Stimulated activated CD4-positive, alpha-beta T cell treated with anti-CD3 and anti-CD28 coated beads, Interleukin-1b, Interleukin-23, amount 100 ng/mL, for 1 hour (primary cell): ENCODE measurements around the gene NHERF1.

Source experiments
- DNase-seq, 2 donors: peaks; one replicate each; pipeline ENCODE4 v3.0.0-alpha.2; 2020; ENCODE audit warnings: low read depth in 2 of 2

NHERF1 gene

GRCh38 chr17:74732042-74732867 is 16.2 kb upstream of the NHERF1 start:
- DNase-seq: no peak

DNA sequence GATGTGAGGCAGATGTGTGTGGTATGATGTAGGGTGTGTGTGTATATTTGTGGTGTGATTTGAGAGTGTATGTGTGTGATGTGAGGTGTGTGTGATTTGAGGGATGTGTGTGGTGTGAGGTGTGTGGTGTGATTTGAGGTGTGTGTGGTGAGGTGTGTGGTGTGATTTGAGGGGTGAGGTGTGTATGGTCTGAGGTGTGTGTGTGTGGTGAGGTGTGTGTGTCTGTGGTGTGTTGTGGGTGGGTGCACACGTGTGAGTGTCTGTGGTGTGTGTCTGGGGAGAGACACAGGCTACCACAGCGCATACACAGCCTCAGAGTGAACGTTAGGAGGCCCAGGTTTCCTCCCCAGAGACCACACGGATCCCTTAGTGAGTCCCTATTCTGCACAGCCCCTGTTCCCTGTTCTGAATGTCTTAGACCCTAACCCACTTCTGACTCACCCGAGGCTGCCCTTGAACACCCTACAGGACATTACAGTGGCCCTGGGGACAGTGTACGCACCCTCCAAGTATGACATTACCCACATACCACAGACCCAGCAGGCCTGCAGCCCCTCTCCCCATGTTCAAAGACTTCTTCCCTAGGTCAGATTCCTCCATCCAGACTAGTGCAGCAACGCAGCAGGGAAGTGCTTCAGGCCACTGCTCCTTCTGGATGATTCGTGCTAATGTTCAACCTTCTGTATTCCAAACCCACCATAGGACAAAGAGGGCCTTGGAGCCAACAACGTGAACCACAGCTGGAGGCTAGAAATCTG is 14.9 kb upstream of the NHERF1 start:
- DNase-seq: no peak

DNA sequence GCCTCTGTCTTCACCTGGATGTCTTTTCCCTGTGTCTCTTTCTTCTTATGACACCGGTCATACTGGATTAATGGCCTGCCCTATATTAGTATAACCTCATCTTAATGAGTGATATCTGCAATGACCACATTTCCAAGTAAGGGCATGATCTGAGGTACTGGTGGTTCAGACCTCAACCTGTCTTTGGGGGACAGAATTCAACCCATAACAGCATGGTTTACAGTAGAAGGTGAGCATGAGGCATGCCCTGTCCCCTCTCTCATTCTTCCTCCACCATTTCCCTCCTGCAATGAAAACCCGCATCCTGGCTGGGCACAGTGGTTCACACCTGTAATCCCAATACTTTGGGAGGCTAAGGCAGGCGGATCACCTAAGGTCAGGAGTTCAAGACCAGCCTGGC is 14.2 kb upstream of the NHERF1 start:
- no peak for DNase-seq

DNA sequence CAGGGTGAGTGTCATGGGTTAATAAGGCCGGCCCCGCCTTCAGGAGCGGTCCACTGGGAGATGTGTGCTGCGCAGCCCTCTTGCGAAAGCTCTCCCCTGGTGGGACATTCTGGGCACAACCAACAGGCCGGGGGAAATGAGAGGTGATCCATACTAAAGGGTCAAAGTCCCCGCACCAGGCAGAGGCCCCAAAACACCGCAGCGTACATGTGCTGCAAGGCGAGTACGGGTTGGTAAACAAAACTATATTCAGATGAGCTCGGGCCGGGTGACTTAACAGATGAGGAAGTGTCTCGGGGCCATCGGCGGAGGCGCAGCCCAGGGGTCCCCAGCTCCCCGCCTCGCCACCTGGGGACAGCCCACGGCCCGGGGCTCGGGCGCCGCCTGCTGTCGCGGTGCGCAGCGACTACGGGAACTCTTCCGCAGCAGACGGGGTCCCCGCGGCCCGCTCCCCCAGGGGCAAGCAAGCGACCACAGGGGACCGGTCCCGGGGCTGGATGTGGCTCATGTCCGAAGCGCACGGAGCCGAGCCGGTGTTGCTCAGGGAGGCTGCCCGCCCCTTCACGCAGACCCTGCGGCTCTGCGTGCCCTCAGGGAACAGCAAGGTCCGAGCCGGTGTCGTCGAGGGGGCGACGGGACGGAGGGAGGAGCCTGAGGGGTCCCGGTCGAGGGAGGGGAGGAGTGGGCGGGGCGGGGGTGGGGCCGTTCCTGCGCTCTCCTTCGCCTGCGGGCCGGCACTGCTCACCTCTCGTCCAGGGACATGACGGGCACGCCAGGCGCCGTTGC is 11.7 kb upstream of the NHERF1 start, which contains the start of gene RAB37:
RAB37 (plus strand) TSS at position 744 of the 786 bp plus-strand sequence; CDS start at position 761, 17 bp downstream.
- no peak for DNase-seq

DNA sequence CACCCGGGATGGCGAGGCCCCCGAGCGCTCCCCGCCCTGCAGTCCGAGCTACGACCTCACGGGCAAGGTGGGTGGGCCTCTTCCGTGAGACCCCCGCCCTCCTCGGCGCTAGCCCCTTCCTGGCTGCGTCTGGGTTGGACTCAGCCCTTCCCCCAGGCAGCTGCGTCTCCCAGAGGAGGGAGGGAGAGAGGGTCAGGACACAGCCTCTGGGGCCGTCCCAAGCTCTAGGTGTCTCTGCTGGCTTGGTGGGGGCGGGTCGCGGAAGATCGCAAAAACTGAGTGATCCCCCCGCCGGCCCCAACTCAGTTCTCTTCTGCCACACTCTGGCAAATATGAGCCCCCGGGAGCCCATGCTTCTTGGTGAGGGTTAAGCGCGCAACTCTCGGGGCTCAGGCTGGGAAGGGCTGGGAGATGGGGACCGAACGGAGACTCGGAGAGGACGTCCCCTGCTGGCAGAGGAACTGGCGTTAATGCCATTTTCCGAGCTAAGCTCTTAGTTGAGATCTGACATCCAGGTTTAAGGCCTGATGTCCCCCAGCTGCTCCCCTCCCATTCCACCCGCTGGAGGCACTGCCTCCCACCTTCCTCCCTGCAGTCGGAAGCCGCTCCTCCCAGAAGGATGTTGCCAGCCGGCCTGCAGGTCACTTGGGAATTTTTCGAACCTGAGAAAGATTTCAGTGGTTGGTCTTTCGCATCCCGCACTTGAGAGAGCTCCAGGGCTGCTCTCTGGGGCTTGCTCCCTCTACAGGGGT is 11.0 kb upstream of the NHERF1 start:
- no peak for DNase-seq

GRCh38 chr17:74738051-74738996 is 10.1 kb upstream of the NHERF1 start:
- DNase-seq: peak in 1 of 2 donors; percentile 51

DNA sequence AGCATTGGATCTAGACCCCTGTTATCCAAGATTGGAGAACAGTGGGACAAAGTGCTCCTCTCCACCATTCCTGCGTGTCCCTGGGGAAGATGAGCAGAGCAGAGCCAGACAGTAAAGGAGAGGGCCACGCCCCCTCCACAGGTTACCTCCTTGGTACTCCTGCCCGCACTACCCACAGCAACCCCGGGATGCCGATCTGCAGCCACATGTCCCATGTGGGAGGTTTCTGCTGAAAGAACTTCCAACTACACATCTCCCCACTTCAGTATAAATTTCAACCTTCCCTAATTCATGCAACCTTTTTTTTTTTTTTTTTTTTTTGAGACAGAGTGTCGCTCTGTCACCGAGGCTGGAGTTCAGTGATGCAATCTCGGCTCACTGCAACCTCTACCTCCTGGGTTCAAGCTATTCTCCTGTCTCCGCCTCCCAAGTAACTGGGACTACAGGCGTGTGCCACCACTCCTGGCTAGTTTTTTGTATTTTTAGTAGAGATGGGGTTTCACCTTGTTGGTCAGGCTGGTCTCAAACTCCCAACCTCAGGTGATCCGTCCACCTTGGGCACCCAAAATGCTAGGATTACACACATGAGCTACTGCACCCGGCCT is 9.1 kb upstream of the NHERF1 start:
- DNase-seq: no peak

DNA sequence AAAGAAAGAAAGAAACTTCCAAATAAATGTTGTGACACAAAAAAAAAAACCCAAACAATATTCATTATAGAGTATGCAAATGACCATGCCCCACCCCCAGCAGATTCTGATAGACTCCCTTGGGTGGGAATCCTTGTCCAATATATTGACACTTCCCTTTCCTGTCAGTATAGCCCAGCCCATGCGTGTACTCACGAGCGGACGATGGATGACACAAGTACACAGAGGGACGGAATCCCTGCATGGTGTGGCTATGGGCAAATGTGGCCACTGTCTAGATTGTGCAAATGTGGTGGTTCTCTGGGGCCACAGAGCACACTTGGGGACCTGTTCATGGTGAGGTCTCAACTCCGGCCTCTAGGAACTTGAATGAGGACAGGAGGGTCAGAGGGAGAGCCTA is 8.3 kb upstream of the NHERF1 start:
- no peak for DNase-seq

GRCh38 chr17:74740641-74741387 is 7.6 kb upstream of the NHERF1 start:
- DNase-seq: no peak

GRCh38 chr17:74742153-74742515 is 6.3 kb upstream of the NHERF1 start:
- no peak for DNase-seq

DNA sequence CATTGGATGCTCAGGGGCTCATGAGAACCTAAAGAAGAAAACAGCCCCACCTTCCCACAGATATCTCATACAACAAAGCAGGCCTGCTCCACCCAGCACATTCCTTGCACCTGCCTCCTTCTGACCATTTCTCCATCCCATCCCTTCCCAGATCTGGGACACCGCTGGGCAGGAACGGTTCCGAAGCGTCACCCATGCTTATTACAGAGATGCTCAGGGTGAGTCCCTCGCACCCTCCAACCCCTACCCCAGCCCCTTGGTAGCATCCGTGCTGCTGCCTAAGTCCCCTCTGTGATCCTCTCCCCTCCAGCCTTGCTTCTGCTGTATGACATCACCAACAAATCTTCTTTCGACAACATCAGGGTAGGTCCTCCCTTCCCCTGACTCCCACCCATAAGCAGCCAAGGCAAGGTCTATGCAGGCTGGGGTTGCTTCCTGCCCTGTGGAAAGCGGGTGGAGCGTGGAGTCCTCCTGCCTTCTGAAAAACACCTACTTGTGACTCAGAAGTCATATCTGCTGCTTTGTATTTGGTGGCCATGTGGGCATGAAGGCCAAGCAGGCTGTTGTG is 5.4 kb upstream of the NHERF1 start:
- no peak for DNase-seq

DNA sequence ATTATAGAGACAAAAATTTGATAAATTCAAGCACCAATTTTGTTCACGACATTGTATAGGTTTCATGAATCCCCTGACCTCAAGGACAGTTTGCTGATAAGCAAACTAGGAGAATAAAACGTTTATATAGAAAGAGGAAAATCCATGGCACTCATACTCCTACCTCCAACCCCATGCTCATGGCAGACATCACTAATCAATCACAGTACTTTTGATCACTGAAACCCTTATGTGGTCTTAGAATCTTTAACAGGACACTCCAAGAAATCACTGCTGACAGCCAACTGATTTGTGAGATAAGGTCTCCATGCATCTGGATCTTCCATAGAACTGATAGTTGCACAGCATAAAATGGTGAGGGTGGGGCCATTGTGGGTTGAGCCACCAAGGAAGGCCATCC is 4.7 kb upstream of the NHERF1 start:
- DNase-seq: no peak

GRCh38 chr17:74744349-74744713 is 4.1 kb upstream of the NHERF1 start:
- no peak for DNase-seq

DNA sequence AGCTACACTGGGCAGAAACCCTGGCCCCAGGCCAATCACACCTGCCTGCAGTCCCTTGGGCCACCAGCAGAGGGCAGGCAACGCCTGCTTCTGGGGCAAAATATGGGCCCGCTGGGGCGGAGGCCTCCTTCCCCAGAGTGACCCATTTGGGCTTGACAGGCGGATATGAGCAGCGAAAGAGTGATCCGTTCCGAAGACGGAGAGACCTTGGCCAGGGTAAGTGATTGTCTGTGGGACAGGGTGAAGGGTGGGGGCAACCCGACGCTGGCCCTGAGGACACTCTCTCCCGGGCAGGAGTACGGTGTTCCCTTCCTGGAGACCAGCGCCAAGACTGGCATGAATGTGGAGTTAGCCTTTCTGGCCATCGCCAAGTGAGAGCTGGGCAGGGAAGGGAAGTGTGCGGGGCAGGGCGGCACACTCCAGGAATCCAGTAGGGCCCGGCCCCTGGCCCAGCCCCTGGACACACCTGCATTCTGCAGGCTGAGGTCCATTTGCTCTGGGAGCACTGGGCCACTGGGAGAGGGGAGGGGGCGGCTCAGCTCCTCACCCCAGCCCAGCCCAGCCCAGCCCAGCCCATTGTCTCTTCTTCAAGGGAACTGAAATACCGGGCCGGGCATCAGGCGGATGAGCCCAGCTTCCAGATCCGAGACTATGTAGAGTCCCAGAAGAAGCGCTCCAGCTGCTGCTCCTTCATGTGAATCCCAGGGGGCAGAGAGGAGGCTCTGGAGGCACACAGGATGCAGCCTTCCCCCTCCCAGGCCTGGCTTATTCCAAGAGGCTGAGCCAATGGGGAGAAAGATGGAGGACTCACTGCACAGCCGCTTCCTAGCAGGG is 3.5 kb upstream of the NHERF1 start:
- peak; percentile 57 to 72 for DNase-seq

- DNase-seq: no peak
Observed at GRCh38 chr17:74745548-74746177, 2.8 kb upstream of the NHERF1 start.

GRCh38 chr17:74746376-74746775 is 2.1 kb upstream of the NHERF1 start:
- no peak for DNase-seq

DNA sequence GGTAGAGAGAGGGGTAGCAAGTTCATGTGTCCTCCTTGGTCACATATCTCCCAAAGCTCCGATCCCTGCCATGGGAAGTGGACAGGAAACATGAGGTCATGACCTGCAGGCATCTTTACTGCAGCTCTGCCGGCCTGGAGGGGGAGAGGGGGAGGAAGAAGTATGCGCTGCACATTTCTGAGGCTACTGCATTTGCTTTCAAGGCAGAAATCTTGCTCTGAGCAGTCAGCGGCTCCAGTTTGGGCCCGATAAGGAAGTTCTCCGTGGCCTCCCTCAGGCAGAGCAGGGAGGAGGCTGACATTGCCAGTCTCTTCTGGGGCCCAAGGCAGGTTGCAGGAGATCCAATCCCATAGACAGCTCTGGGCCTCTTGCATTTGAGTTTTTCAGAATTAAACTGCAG is 1.5 kb upstream of the NHERF1 start:
- DNase-seq: no peak

DNA sequence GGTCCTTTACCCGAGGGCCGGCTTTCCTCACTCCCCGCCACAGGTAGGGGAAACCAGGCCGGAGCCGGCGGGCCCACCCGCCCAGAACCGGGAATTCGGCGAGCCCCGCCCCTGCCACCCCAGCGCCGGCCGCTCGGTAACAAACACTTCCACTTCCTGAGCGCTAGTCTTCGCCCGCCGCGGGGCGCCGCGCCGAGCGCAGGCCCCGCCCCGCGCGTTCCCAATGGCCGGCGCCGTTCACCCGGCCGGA is 224 bp upstream of the NHERF1 start:
- no peak for DNase-seq
